ENCODE data around the gene C1orf198. TPM values are rescaled to one million over a fixed set of nuclear protein-coding genes. Genes with fewer than 3 reads are reported as not detected.
A peak's percentile ranks its signal among the peaks of the same experiment; 100 is the strongest.

C1orf198 gene
- total RNA-seq, 1 experiment from 2014 or later, result 22.9 TPM

DNA sequence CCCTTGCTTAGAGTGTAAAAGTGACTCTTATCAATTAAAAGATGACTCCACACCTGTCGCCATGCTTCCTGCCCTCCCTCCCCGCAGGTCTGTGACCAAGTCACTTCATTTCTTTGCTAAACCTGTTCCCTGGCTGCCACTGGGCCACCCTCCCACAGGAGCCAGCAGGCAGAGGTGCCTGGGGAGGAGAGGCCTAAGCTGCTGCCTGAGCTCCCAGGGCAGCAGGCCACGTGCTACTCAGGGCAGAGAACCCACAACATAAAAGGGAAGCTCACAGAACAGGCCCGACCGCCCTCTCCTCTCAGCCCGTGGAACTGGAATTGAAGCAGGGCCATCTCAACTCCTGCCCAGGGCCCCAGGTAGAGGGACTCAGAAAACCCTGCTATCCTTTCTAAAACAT, 4.9 kb downstream of the C1orf198 start:
- Histone ChIP-seq H4K20me1 (ENCODE audit: insufficient read depth) (no peaks in the 10 kb centered on the region), H3K4me1 (ENCODE audit: control insufficient read depth in 1 of 2, insufficient read depth in 2 of 2, low read length in 2 of 2) (peaks cover 19 to 29% of the 10 kb centered on the region in 2 experiments), H3K9me3 (ENCODE audit: control insufficient read depth in 1 of 2, insufficient read depth in 1 of 2, low read depth in 1 of 2, low read length in 2 of 2) (no peaks in the 10 kb centered on the region), H2AFZ (ENCODE audit: low read depth, low read length, poor library complexity, severe bottlenecking) (no peak overlapping the region), H3K4me3 (replicated peaks in 1 of 2; ENCODE audit: low read depth in 1 of 2, low read length in 2 of 2) (no peak overlapping the region), H3K9ac (ENCODE audit: low read length) (no peak overlapping the region), H3K4me2 (ENCODE audit: low read length) (peak overlapping the region; percentile 40), H3K27ac (ENCODE audit: low read depth, low read length) (no peak overlapping the region), H3K9me2 (ENCODE audit: insufficient read depth) (no peaks in the 10 kb centered on the region), H3K27me3 (ENCODE audit: insufficient read depth, low read length) (no peaks in the 10 kb centered on the region), H3K36me3 (ENCODE audit: control insufficient read depth in 1 of 2, insufficient read depth in 2 of 2, low read length in 2 of 2) (no peaks in the 10 kb centered on the region), H3K79me2 (ENCODE audit: insufficient read depth, low read length) (peaks cover 85% of the 10 kb centered on the region)
- intact Hi-C loops (cut with micrococcal nuclease), result no loop called here
- TF ChIP-seq, protein P1, sequence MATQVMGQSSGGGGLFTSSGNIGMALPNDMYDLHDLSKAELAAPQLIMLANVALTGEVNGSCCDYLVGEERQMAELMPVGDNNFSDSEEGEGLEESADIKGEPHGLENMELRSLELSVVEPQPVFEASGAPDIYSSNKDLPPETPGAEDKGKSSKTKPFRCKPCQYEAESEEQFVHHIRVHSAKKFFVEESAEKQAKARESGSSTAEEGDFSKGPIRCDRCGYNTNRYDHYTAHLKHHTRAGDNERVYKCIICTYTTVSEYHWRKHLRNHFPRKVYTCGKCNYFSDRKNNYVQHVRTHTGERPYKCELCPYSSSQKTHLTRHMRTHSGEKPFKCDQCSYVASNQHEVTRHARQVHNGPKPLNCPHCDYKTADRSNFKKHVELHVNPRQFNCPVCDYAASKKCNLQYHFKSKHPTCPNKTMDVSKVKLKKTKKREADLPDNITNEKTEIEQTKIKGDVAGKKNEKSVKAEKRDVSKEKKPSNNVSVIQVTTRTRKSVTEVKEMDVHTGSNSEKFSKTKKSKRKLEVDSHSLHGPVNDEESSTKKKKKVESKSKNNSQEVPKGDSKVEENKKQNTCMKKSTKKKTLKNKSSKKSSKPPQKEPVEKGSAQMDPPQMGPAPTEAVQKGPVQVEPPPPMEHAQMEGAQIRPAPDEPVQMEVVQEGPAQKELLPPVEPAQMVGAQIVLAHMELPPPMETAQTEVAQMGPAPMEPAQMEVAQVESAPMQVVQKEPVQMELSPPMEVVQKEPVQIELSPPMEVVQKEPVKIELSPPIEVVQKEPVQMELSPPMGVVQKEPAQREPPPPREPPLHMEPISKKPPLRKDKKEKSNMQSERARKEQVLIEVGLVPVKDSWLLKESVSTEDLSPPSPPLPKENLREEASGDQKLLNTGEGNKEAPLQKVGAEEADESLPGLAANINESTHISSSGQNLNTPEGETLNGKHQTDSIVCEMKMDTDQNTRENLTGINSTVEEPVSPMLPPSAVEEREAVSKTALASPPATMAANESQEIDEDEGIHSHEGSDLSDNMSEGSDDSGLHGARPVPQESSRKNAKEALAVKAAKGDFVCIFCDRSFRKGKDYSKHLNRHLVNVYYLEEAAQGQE (IDR thresholded peaks at IDR 0.05; ENCODE audit: low read depth), result no peak
- TF ChIP-seq RAD21 (IDR thresholded peaks at IDR 0.05; ENCODE audit: low read depth) (no peak), EGR1 (IDR thresholded peaks at IDR 0.05; ENCODE audit: low read depth) (no peak), SRF (IDR thresholded peaks at IDR 0.05; ENCODE audit: low read depth) (no peak), YY1 (IDR thresholded peaks at IDR 0.05; ENCODE audit: extremely low read depth, insufficient replicate concordance, low read depth, low read length) (no peak), JUND (IDR thresholded peaks at IDR 0.05) (no peak), ATF3 (IDR thresholded peaks at IDR 0.05) (no peak), POLR2AphosphoS5 (IDR thresholded peaks at IDR 0.05; ENCODE audit: low read depth, low read length) (no peak), CBX3 (IDR thresholded peaks at IDR 0.05; ENCODE audit: low read depth) (0 out of 2 replicates have a peak, but pooled peaks have one; percentile 59), FOSL1 (IDR thresholded peaks at IDR 0.05; ENCODE audit: low read depth) (no peak), SP1 (IDR thresholded peaks at IDR 0.05; ENCODE audit: low read depth) (peak; percentile 37; the same call in 1 of the 2 replicates), TCF7L2 (IDR thresholded peaks at IDR 0.05; ENCODE audit: borderline replicate concordance, extremely low read depth, insufficient read depth, insufficient read length) (no peak), CEBPB (IDR thresholded peaks at IDR 0.05; ENCODE audit: low read depth) (no peak), ZNF274 (IDR thresholded peaks at IDR 0.05; ENCODE audit: low read depth, low read length) (no peak), POLR2A (IDR thresholded peaks at IDR 0.05; ENCODE audit: borderline replicate concordance, extremely low read depth, insufficient read depth, insufficient read length) (no peak), EZH2phosphoT487 (IDR thresholded peaks at IDR 0.05; ENCODE audit: borderline replicate concordance) (no peak), SIN3A (IDR thresholded peaks at IDR 0.05; ENCODE audit: low read depth) (no peak), ZFX (IDR thresholded peaks at IDR 0.05) (no peak), EZH2 (IDR thresholded peaks at IDR 0.05) (no peak), ELF1 (IDR thresholded peaks at IDR 0.05; ENCODE audit: borderline replicate concordance, low read depth) (no peak)
- TF ChIP-seq, protein P2, sequence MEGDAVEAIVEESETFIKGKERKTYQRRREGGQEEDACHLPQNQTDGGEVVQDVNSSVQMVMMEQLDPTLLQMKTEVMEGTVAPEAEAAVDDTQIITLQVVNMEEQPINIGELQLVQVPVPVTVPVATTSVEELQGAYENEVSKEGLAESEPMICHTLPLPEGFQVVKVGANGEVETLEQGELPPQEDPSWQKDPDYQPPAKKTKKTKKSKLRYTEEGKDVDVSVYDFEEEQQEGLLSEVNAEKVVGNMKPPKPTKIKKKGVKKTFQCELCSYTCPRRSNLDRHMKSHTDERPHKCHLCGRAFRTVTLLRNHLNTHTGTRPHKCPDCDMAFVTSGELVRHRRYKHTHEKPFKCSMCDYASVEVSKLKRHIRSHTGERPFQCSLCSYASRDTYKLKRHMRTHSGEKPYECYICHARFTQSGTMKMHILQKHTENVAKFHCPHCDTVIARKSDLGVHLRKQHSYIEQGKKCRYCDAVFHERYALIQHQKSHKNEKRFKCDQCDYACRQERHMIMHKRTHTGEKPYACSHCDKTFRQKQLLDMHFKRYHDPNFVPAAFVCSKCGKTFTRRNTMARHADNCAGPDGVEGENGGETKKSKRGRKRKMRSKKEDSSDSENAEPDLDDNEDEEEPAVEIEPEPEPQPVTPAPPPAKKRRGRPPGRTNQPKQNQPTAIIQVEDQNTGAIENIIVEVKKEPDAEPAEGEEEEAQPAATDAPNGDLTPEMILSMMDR (IDR thresholded peaks at IDR 0.05 in 2 of 3, conservative IDR thresholded peaks at IDR 0.05 in 1 of 3; ENCODE audit: borderline replicate concordance in 1 of 3, insufficient read depth in 1 of 3, low read depth in 2 of 3, low read length in 2 of 3), result no peak
- TF ChIP-seq, protein P3, sequence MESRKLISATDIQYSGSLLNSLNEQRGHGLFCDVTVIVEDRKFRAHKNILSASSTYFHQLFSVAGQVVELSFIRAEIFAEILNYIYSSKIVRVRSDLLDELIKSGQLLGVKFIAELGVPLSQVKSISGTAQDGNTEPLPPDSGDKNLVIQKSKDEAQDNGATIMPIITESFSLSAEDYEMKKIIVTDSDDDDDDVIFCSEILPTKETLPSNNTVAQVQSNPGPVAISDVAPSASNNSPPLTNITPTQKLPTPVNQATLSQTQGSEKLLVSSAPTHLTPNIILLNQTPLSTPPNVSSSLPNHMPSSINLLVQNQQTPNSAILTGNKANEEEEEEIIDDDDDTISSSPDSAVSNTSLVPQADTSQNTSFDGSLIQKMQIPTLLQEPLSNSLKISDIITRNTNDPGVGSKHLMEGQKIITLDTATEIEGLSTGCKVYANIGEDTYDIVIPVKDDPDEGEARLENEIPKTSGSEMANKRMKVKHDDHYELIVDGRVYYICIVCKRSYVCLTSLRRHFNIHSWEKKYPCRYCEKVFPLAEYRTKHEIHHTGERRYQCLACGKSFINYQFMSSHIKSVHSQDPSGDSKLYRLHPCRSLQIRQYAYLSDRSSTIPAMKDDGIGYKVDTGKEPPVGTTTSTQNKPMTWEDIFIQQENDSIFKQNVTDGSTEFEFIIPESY (IDR thresholded peaks at IDR 0.05; ENCODE audit: extremely low read depth, insufficient replicate concordance, low read length), result no peak
- TF ChIP-seq, protein P4, sequence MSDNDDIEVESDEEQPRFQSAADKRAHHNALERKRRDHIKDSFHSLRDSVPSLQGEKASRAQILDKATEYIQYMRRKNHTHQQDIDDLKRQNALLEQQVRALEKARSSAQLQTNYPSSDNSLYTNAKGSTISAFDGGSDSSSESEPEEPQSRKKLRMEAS (IDR thresholded peaks at IDR 0.05), result peak; percentile 91
- CTCF ChIA-PET, result no interaction called here
- DNase-seq (ENCODE audit: low read depth, low spot score) (no peak), ATAC-seq (peak; percentile 18; the same call in 1 of the 2 replicates)
- BruUV-seq (replicated peaks), result no TSS peak
- RAD21 ChIA-PET (ENCODE audit: low non-redundant PET in 1 of 2, low total read pairs in 2 of 2, uncharacterized antibody in 2 of 2, unreplicated experiment in 2 of 2), result no interaction called here
- POLR2A ChIA-PET, result no interaction called here

Measured in HCT116 (cell line).